Natural killer cell (primary cell): Measurements from ENCODE around the gene NUAK1. TPM values are rescaled to one million over a fixed set of nuclear protein-coding genes. Genes with fewer than 3 reads are reported as not detected.

ENCODE experiments used
- ATAC-seq, 3 donors: fragments of 150-1000 bp in 2 of 3; fragments of 200-7000 bp in 1 of 3; cut with Tn5 transposase; 1 replicate in 1 of 3; 2 replicates in 2 of 3; pipeline ENCODE4 v1.10.0; 2021; ENCODE audit warnings: mild to moderate bottlenecking in 2 of 3, moderate library complexity in 2 of 3
- DNase-seq, 2 donors: peaks; one replicate each; pipeline versions ENCODE4 v3.0.0 to v3.0.0-alpha.2; 2013 to 2021; ENCODE audit warnings: mixed read lengths in 1 of 2
- H3K27ac ChIP-seq: one replicate; pipeline ENCODE4 v1.5.1; 2013; ENCODE audit warnings: mild to moderate bottlenecking, low read length
- H3K27me3 ChIP-seq: one replicate; pipeline ENCODE4 v1.6.1; 2013; ENCODE audit warnings: low read length; ENCODE audit not compliant: control insufficient read depth, insufficient read depth
- H3K36me3 ChIP-seq: one replicate; pipeline ENCODE4 v1.6.1; 2013; ENCODE audit warnings: low read length; ENCODE audit not compliant: control insufficient read depth, insufficient read depth
- H3K4me1 ChIP-seq: one replicate; pipeline ENCODE4 v1.6.1; 2013; ENCODE audit warnings: low read length; ENCODE audit not compliant: control insufficient read depth, insufficient read depth
- H3K4me3 ChIP-seq: one replicate; pipeline ENCODE4 v1.5.1; 2013; ENCODE audit warnings: low read length
- H3K9me3 ChIP-seq: one replicate; pipeline ENCODE4 v1.6.1; 2013; ENCODE audit warnings: low read length; ENCODE audit not compliant: control insufficient read depth, insufficient read depth
- H3K27ac Mint-ChIP-seq, 2 donors: one replicate each; pipeline ENCODE4 v1.8.0; 2022; ENCODE audit warnings: mild to moderate bottlenecking in 2 of 2, mixed read lengths in 2 of 2, moderate library complexity in 1 of 2
- H3K27me3 Mint-ChIP-seq, 2 donors: one replicate each; pipeline ENCODE4 v1.8.0; 2022; ENCODE audit warnings: low read depth in 2 of 2, mixed read lengths in 2 of 2
- H3K36me3 Mint-ChIP-seq: one replicate; pipeline ENCODE4 v1.8.0; 2022; ENCODE audit warnings: mixed read lengths
- H3K4me1 Mint-ChIP-seq, 2 donors: one replicate each; pipeline ENCODE4 v1.8.0; 2022; ENCODE audit warnings: mixed read lengths in 2 of 2
- H3K4me3 Mint-ChIP-seq: one replicate; pipeline ENCODE4 v1.8.0; 2022; ENCODE audit warnings: mild to moderate bottlenecking, moderate library complexity, mixed read lengths
- H3K9me3 Mint-ChIP-seq, 2 donors: one replicate each; pipeline ENCODE4 v1.8.0; 2022; ENCODE audit warnings: mixed read lengths in 2 of 2
- WGBS: methylation state at CpG from one replicate; pipeline ENCODE4 v1.1.7; 2013; ENCODE audit warnings: missing lambda C conversion rate; ENCODE audit not compliant: insufficient coverage; 5-methylcytosine and 5-hydroxymethylcytosine counted together
- intact Hi-C: fragments of 100-400 bp; cut with micrococcal nuclease; formaldehyde crosslinking; loops from one replicate; pipeline ENCODE4 v1.14.2; 2022
- total RNA-seq, 4 donors: library from RNA; stranded (reverse); fragments of 120-200 nt in 1 of 4; gene quantifications; one replicate each; pipeline versions ENCODE4 v1.2.3 to v1.2.4, GENCODE V29; 2013 to 2022
- TF ChIP-seq, protein P1 (sequence below): fragments of 200-600 bp; IDR thresholded peaks from one replicate; pipeline ENCODE4 v1.8.0; 2022; ENCODE audit warnings: antibody characterized with exemption

The NUAK1 gene
- total RNA-seq, 3 donors from 2014 or later (not counting 1 experiment from before 2014, with no cell fraction given) = 1.4 to 10.9 (median 3.4) TPM

DNA sequence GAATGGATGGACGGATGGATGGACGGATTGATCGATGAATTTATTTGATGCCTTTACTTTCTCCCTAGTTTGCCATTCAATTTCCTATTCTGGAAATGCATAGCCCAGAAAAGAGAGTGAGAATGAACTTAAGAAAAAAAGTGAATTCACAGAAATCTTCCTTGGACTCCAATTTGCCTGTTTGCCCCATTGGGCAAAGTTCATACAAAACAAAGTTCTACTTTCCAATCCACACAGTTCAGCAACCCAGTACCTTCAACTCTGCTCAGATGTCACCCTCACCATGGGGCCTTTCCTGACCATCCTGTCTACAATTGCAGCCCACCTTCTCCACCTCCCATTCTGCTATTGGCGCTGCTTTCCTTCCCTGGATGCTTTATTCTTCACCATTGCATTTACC is 8.2 kb upstream of the NUAK1 start:
- Histone ChIP-seq H3K27me3 (peaks cover 2% of the 10 kb centered on the region), H3K27ac (no peak overlapping the region), H3K4me3 (no peak overlapping the region), H3K36me3 (no peaks in the 10 kb centered on the region), H3K9me3 (no peaks in the 10 kb centered on the region), H3K4me1 (no peaks in the 10 kb centered on the region)
- no peaks in the 10 kb centered on the region for H3K9me3 Mint-ChIP-seq
- H3K27me3 Mint-ChIP-seq = peaks cover 25 to 45% of the 10 kb centered on the region in 2 donors
- ATAC-seq (no peak), DNase-seq (no peak)
- H3K4me1 Mint-ChIP-seq = no peaks in the 10 kb centered on the region
- H3K4me3 Mint-ChIP-seq = no peak overlapping the region
- TF ChIP-seq, protein P1, sequence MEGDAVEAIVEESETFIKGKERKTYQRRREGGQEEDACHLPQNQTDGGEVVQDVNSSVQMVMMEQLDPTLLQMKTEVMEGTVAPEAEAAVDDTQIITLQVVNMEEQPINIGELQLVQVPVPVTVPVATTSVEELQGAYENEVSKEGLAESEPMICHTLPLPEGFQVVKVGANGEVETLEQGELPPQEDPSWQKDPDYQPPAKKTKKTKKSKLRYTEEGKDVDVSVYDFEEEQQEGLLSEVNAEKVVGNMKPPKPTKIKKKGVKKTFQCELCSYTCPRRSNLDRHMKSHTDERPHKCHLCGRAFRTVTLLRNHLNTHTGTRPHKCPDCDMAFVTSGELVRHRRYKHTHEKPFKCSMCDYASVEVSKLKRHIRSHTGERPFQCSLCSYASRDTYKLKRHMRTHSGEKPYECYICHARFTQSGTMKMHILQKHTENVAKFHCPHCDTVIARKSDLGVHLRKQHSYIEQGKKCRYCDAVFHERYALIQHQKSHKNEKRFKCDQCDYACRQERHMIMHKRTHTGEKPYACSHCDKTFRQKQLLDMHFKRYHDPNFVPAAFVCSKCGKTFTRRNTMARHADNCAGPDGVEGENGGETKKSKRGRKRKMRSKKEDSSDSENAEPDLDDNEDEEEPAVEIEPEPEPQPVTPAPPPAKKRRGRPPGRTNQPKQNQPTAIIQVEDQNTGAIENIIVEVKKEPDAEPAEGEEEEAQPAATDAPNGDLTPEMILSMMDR = no peak
- 95% methylated on average over 3 of the region's 4 CpGs for WGBS
- no peaks in the 10 kb centered on the region for H3K36me3 Mint-ChIP-seq
- H3K27ac Mint-ChIP-seq = no peak overlapping the region
- intact Hi-C loops = no loop called here

GRCh38 chr12:106145539-106146447 is 7.0 kb upstream of the NUAK1 start:
- Mint-ChIP-seq H3K27me3 (peaks cover 36 to 50% of the 10 kb centered on the region in 2 donors), H3K4me1 (no peaks in the 10 kb centered on the region), H3K27ac (no peak overlapping the region), H3K9me3 (no peaks in the 10 kb centered on the region), H3K36me3 (no peaks in the 10 kb centered on the region), H3K4me3 (no peak overlapping the region)
- TF ChIP-seq, protein P1 = no peak
- 80% methylated on average over 14 of the region's 14 CpGs for WGBS
- DNase-seq = no peak
- Histone ChIP-seq H3K4me1 (no peaks in the 10 kb centered on the region), H3K27ac (no peak overlapping the region), H3K4me3 (no peak overlapping the region), H3K27me3 (peaks cover 2% of the 10 kb centered on the region), H3K9me3 (no peaks in the 10 kb centered on the region), H3K36me3 (no peaks in the 10 kb centered on the region)
- no peak for ATAC-seq
- intact Hi-C loops = no loop called here

- Mint-ChIP-seq H3K27me3 (peaks cover 44 to 59% of the 10 kb centered on the region in 2 donors), H3K4me1 (peaks cover 0 to 5% of the 10 kb centered on the region in 2 donors), H3K9me3 (no peaks in the 10 kb centered on the region), H3K36me3 (no peaks in the 10 kb centered on the region), H3K4me3 (no peak overlapping the region), H3K27ac (no peak overlapping the region)
- Histone ChIP-seq H3K4me3 (no peak overlapping the region), H3K27ac (no peak overlapping the region), H3K9me3 (no peaks in the 10 kb centered on the region), H3K4me1 (peaks cover 2% of the 10 kb centered on the region), H3K36me3 (no peaks in the 10 kb centered on the region), H3K27me3 (peaks cover 3% of the 10 kb centered on the region)
- ATAC-seq = no peak
- DNase-seq = no peak
- intact Hi-C loops = no loop called here
- WGBS = 57% methylated on average over 2 of the region's 2 CpGs
- TF ChIP-seq, protein P1 = no peak
Observed at GRCh38 chr12:106144847-106145246, 6.1 kb upstream of the NUAK1 start.
